ENCODE data around the gene LSM4. TPM values are rescaled to one million over a fixed set of nuclear protein-coding genes. Genes with fewer than 3 reads are reported as not detected.
A peak's percentile ranks its signal among the peaks of the same experiment; 100 is the strongest.

The LSM4 gene
- polyA plus RNA-seq, 1 donor, result 94.8 TPM

DNA sequence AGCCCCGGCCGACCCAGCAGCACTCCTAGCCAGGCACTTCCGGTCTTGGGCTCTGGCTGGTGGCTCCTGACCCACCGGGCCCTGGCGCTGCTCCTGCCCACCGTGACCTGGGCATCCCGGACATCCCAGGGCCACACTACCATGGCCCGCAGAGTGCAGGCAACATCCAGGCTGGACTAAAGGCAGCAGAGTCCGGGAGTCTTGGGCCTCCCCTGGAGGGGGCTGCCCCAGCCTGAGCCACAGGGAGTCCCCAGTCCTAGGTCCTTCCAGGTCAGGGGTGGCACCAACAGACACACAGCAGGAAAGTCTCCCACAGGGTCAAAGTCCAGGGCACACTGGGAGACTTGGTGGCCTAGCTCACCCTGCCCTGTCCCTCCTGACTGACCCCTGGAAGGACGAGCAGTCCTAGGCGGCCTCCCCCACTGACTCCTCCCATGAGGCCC lies 10.8 kb downstream of the LSM4 start:
- Histone ChIP-seq H3K4me1 (ENCODE audit: control insufficient read depth, insufficient read depth, low read length) (peaks cover 33% of the 10 kb centered on the region), H3K4me3 (ENCODE audit: low read length) (no peak overlapping the region), H3K27me3 (ENCODE audit: control insufficient read depth, insufficient read depth, low read length) (no peaks in the 10 kb centered on the region), H3K36me3 (ENCODE audit: control insufficient read depth, insufficient read depth, low read length) (peaks cover 48% of the 10 kb centered on the region), H3K27ac (ENCODE audit: low read length) (peak overlapping the region; percentile 99), H3K9me3 (ENCODE audit: control insufficient read depth, low read depth, low read length) (peaks cover 7% of the 10 kb centered on the region)
- no CpG with 5 or more reads among the region's 11 CpGs for WGBS (ENCODE audit: insufficient coverage, low lambda C conversion rate)
- peak in 1 of 2 donors; percentile 43 for DNase-seq

DNA sequence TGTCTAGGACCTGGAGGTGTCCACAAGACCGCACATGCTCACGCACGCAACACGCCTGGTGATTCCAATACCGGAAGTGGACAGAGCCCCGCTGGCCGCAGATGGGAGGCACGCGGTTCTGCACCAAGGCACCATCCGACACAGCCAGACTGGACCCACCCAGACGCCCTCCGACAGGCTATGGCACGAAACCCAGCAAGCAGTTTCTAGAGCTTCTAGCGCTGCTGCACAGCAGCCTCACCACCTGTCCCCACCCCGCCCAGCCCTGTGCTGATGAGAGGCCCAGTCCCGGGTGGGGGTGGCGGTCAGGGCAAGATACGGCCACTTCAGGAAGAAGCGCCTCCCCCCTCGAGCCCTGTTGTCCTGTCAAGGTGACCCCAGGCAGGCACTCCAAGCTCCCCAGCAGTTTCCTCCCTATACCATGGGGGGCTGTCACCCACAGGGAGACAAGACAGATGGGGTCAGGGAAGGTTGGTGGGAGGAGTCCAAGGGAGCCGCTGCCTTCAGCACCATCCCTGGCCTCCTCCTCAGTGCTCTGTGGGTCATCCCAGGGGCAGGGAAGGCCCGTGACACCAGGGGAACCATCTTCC lies 11.3 kb downstream of the LSM4 start:
- peaks cover 33% of the 10 kb centered on the region for H3K4me1 ChIP-seq (ENCODE audit: control insufficient read depth, insufficient read depth, low read length)
- H3K36me3 ChIP-seq (ENCODE audit: control insufficient read depth, insufficient read depth, low read length), result peaks cover 53% of the 10 kb centered on the region
- peak overlapping the region; percentile 99 for H3K27ac ChIP-seq (ENCODE audit: low read length)
- peak in 1 of 2 donors; percentile 70 for DNase-seq
- H3K27me3 ChIP-seq (ENCODE audit: control insufficient read depth, insufficient read depth, low read length), result no peaks in the 10 kb centered on the region
- H3K9me3 ChIP-seq (ENCODE audit: control insufficient read depth, low read depth, low read length), result peaks cover 7% of the 10 kb centered on the region
- H3K4me3 ChIP-seq (ENCODE audit: low read length), result no peak overlapping the region
- WGBS (ENCODE audit: insufficient coverage, low lambda C conversion rate), result no CpG with 5 or more reads among the region's 22 CpGs

DNA sequence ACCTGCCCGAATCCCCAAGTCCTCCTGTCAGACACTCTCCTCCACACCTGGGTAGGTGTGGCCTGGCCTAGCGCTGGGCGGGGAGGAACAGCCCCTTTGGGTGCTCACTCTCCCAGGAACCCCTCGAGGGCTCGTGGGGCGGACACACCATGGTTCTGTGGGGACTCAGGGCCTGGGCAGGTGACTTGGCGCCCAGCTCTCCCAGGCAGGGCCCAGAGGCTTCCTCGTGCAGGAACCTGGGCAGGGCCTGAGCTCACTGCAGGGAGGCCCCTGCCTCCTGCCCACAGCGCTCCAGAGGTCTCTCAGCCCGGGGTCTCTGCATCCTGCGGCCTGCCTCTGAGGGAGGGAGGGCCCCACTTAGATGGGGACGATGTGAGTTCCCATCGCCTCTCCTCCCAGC lies 11.9 kb downstream of the LSM4 start:
- no CpG with 5 or more reads among the region's 13 CpGs for WGBS (ENCODE audit: insufficient coverage, low lambda C conversion rate)
- Histone ChIP-seq H3K36me3 (ENCODE audit: control insufficient read depth, insufficient read depth, low read length) (peaks cover 59% of the 10 kb centered on the region), H3K27me3 (ENCODE audit: control insufficient read depth, insufficient read depth, low read length) (no peaks in the 10 kb centered on the region), H3K9me3 (ENCODE audit: control insufficient read depth, low read depth, low read length) (peaks cover 7% of the 10 kb centered on the region), H3K27ac (ENCODE audit: low read length) (peak overlapping the region; percentile 99), H3K4me1 (ENCODE audit: control insufficient read depth, insufficient read depth, low read length) (peaks cover 33% of the 10 kb centered on the region), H3K4me3 (ENCODE audit: low read length) (no peak overlapping the region)
- no peak for DNase-seq

DNA sequence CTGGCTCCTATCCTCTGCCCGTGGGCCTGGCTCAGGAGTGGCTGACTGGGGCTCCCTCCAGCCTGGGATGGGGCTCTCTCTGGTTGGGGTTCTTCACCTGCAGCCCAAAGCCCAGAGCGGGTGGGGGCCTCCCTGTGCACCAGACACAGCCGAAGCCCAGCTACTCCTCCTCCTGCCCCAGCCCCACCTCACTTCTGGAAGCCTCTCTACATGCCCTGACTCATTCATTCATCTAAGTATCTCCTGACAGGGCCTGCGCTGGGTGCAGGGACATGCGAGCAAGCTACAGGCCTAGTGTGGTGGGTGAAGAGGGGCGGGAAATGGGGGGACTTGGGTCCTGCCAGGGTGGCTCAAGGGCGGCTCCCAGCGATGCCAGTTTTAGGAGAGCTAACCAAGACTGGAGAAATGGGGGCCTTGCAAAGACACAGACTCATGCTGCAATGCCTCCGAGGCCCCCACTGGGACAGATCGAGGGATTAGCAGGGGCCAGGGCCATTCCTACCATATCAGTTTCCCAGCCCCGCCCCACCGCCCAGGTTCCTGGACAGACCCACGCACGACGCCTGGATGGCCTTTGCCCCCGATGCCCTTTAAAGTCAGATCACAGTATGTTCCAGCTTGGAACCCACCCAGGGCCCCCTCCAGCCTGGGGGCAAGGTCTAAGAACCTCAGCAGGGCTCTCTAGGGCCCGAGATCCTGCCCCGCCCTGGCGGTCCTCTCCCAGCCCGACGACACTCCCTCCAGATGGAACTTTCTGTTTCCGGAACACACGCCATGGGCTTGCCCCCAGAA lies 12.6 kb downstream of the LSM4 start:
- Histone ChIP-seq H3K27ac (ENCODE audit: low read length) (peak overlapping the region; percentile 99), H3K4me3 (ENCODE audit: low read length) (no peak overlapping the region), H3K9me3 (ENCODE audit: control insufficient read depth, low read depth, low read length) (peaks cover 7% of the 10 kb centered on the region), H3K4me1 (ENCODE audit: control insufficient read depth, insufficient read depth, low read length) (peaks cover 38% of the 10 kb centered on the region), H3K36me3 (ENCODE audit: control insufficient read depth, insufficient read depth, low read length) (peaks cover 56% of the 10 kb centered on the region), H3K27me3 (ENCODE audit: control insufficient read depth, insufficient read depth, low read length) (no peaks in the 10 kb centered on the region)
- DNase-seq, result peak; percentile 95 to 98
- no CpG with 5 or more reads among the region's 23 CpGs for WGBS (ENCODE audit: insufficient coverage, low lambda C conversion rate)

DNA sequence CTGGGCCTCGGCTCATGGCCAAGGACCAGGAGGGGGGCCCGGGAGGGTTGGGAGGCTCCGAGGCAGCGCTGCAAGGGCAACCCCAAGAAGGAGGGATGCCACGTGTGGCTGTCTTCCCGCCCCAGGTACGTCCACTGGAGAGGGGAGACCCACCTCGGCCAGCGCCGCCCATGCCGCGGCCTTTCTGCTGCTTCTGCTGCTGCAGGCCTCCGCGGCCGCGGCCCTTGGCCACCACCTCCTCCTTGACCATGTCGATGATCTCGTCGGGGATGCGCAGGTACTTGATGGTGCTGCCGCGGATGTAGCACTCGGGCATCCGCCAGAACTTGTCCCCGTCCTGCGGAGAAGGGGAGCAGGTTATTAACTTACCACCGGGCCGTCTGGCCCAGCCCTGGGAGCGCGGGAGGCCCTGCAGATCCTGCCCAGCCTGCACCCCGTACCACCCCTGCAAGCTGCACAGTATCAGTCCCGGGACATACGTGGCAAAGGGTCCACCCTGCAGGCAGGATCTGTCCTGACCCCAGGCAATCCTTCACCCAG lies 13.3 kb downstream of the LSM4 start:
- no peak overlapping the region for H3K4me3 ChIP-seq (ENCODE audit: low read length)
- H3K27ac ChIP-seq (ENCODE audit: low read length), result peak overlapping the region; percentile 99
- DNase-seq, result peak in 1 of 2 donors; percentile 7
- H3K36me3 ChIP-seq (ENCODE audit: control insufficient read depth, insufficient read depth, low read length), result peaks cover 53% of the 10 kb centered on the region
- H3K9me3 ChIP-seq (ENCODE audit: control insufficient read depth, low read depth, low read length), result peaks cover 7% of the 10 kb centered on the region
- no peaks in the 10 kb centered on the region for H3K27me3 ChIP-seq (ENCODE audit: control insufficient read depth, insufficient read depth, low read length)
- H3K4me1 ChIP-seq (ENCODE audit: control insufficient read depth, insufficient read depth, low read length), result peaks cover 46% of the 10 kb centered on the region
- WGBS (ENCODE audit: insufficient coverage, low lambda C conversion rate), result no CpG with 5 or more reads among the region's 33 CpGs

DNA sequence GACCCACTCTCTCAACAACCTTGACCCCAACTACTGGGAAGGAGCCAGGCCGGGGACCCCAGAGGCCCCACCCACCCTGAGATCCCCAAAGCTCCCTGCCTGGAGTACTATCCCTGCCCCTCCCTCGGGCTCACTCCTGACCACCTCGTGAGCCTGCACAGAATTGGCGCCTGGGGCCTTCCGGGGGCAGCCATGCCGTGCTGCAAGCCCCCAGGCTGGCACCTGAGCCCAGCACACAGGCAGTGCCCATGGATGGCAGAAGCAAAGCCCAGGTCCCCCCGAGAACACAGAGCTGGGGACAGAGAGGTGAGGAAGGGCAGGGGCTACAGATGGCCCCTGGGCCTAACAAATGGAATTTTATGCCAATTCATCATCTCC lies 13.9 kb downstream of the LSM4 start:
- Histone ChIP-seq H3K36me3 (ENCODE audit: control insufficient read depth, insufficient read depth, low read length) (peaks cover 49% of the 10 kb centered on the region), H3K27ac (ENCODE audit: low read length) (no peak overlapping the region), H3K27me3 (ENCODE audit: control insufficient read depth, insufficient read depth, low read length) (no peaks in the 10 kb centered on the region), H3K4me1 (ENCODE audit: control insufficient read depth, insufficient read depth, low read length) (peaks cover 52% of the 10 kb centered on the region), H3K4me3 (ENCODE audit: low read length) (no peak overlapping the region), H3K9me3 (ENCODE audit: control insufficient read depth, low read depth, low read length) (peaks cover 7% of the 10 kb centered on the region)
- no CpG with 5 or more reads among the region's 7 CpGs for WGBS (ENCODE audit: insufficient coverage, low lambda C conversion rate)
- no peak for DNase-seq

DNA sequence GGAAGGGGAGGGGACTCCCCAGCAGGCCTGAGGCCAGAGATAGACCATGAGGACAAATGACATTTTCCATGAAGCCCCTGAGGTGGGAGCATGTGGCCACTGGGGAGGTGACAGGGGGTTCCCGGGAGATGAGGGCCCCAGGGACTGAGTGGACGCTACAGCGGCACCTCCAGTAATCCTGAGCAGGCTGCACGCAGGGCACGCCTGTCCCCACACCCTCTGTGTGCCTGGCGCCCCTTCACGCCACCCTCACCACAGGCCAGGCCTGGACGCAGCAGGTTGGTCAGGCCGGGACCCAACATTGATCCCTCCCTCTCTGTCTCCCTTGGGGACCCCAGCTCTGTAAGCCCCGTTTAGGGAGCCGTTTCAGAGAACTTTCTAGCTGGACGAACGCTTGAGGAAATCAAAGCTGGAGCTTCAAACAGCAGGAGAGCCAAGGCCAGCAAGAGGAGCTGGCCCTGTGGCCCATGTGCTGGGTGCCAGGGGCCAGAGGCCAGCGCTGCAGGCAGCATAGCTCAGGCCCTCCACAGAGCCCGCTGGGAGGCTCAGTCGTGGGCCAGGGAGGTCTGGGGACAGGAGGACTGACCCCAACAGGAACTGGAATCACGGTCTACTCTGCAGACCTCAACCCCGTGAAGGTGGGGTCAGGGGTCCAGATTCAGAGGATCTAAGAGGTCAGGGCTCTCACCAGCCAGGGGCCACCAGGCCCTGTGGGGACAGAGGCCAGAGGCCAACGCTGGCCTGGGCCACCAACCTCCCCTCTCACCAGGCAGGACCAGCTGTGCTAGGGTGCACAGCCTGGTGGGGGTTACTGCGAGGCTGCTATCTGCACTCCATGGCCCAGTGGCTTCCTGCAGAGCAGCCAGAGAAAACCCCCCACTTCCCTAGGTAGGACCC lies 14.6 kb downstream of the LSM4 start:
- Histone ChIP-seq H3K27me3 (ENCODE audit: control insufficient read depth, insufficient read depth, low read length) (no peaks in the 10 kb centered on the region), H3K36me3 (ENCODE audit: control insufficient read depth, insufficient read depth, low read length) (peaks cover 48% of the 10 kb centered on the region), H3K27ac (ENCODE audit: low read length) (no peak overlapping the region), H3K4me3 (ENCODE audit: low read length) (no peak overlapping the region), H3K4me1 (ENCODE audit: control insufficient read depth, insufficient read depth, low read length) (peaks cover 59% of the 10 kb centered on the region), H3K9me3 (ENCODE audit: control insufficient read depth, low read depth, low read length) (peaks cover 7% of the 10 kb centered on the region)
- WGBS (ENCODE audit: insufficient coverage, low lambda C conversion rate), result no CpG with 5 or more reads among the region's 20 CpGs
- DNase-seq, result no peak

DNA sequence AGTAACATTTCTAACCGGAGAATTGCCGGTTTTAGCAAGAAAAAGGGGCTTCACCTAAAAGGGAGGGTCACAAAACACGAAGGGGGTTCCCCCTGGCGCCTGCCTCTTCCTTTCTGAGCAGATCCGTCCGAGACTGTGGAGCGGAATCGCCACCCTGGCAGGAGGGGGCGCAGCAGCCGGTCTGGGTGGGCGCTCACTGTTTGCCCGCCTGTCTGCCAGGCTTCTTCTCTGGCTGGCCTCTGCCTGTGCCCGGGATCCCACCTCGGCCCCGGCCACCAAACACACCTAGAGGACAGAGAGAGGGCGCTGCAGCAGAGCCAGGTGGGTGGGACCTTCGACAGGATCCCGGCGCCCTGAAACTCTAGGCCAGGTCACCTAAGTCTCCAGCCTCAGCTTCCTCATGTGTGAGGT lies 15.6 kb downstream of the LSM4 start:
- Histone ChIP-seq H3K4me1 (ENCODE audit: control insufficient read depth, insufficient read depth, low read length) (peaks cover 58% of the 10 kb centered on the region), H3K4me3 (ENCODE audit: low read length) (no peak overlapping the region), H3K27ac (ENCODE audit: low read length) (no peak overlapping the region), H3K27me3 (ENCODE audit: control insufficient read depth, insufficient read depth, low read length) (no peaks in the 10 kb centered on the region), H3K9me3 (ENCODE audit: control insufficient read depth, low read depth, low read length) (peaks cover 7% of the 10 kb centered on the region), H3K36me3 (ENCODE audit: control insufficient read depth, insufficient read depth, low read length) (peaks cover 41% of the 10 kb centered on the region)
- no peak for DNase-seq
- no CpG with 5 or more reads among the region's 19 CpGs for WGBS (ENCODE audit: insufficient coverage, low lambda C conversion rate)

DNA sequence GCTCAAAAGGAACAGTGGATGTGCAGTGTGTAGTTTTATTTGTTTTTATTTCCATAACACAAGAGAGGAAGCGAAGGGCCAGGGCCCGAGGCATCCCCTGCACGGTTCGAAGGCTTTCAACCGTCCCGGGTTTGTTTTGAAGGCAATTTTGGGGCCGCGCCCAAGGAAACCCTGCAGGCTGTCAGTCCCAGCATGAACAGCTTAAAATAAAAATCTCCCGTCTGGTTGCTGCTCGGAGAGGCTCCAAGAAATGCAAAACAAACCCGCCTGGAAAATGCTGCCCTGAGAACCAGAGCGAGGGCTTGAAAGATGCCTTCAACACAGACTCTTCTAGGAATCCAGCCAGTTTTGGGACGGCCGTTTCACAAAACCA lies 16.0 kb downstream of the LSM4 start:
- Histone ChIP-seq H3K4me1 (ENCODE audit: control insufficient read depth, insufficient read depth, low read length) (peaks cover 54% of the 10 kb centered on the region), H3K36me3 (ENCODE audit: control insufficient read depth, insufficient read depth, low read length) (peaks cover 37% of the 10 kb centered on the region), H3K27me3 (ENCODE audit: control insufficient read depth, insufficient read depth, low read length) (no peaks in the 10 kb centered on the region), H3K4me3 (ENCODE audit: low read length) (no peak overlapping the region), H3K27ac (ENCODE audit: low read length) (no peak overlapping the region), H3K9me3 (ENCODE audit: control insufficient read depth, low read depth, low read length) (peaks cover 7% of the 10 kb centered on the region)
- WGBS (ENCODE audit: insufficient coverage, low lambda C conversion rate), result no CpG with 5 or more reads among the region's 14 CpGs
- DNase-seq, result no peak
